Measurements from ENCODE around the gene PXDN.

DNA sequence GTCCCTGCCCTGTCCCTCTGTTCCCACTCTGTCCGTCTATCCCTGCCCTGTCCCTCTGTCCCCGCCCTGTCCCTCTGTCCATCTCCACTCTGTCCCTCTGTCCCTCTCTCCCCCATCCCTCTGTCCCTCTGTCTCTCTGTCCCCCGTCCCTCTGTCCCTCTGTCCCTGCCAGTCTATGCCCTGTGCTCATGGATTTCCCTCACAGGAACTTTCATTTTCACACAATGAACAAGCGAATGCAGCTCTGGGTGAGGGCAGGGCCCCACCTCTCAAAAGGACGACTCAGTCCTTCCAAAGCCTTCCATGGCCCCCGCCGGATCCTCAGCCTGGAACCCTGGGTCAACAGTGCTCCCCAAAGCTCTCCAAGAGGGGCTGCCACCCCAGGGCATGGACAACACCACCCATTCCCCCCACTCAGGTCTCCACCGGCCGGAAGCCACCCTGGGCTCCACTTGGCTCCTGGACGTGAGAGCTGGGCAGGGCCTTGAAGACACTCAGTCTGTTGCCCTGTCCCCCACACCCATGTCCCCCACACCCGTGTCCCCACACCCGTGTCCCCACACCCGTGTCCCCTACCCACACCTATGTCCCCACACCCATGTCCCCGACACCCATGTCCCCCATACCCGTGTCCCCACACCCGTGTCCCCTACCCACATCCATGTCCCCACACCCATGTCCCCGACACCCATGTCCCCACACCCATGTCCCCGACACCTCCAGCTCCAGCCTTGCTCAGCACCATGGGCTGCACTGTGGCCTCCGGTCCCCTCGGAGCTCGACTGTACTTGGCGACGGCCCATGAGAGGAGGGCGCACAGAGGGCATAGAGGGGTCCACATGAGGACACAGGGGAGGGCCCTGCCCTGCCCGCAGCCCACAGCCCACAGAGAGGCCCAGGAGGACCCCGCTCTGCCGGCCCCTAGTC lies 156.0 kb downstream of the PXDN start:
- TF ChIP-seq EZH2 (IDR thresholded peaks at IDR 0.05; ENCODE audit: borderline replicate concordance, insufficient read depth, low read depth, low read length, poor library complexity, severe bottlenecking): no peak
- TF ChIP-seq, protein P1, sequence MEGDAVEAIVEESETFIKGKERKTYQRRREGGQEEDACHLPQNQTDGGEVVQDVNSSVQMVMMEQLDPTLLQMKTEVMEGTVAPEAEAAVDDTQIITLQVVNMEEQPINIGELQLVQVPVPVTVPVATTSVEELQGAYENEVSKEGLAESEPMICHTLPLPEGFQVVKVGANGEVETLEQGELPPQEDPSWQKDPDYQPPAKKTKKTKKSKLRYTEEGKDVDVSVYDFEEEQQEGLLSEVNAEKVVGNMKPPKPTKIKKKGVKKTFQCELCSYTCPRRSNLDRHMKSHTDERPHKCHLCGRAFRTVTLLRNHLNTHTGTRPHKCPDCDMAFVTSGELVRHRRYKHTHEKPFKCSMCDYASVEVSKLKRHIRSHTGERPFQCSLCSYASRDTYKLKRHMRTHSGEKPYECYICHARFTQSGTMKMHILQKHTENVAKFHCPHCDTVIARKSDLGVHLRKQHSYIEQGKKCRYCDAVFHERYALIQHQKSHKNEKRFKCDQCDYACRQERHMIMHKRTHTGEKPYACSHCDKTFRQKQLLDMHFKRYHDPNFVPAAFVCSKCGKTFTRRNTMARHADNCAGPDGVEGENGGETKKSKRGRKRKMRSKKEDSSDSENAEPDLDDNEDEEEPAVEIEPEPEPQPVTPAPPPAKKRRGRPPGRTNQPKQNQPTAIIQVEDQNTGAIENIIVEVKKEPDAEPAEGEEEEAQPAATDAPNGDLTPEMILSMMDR (IDR thresholded peaks at IDR 0.05): no peak
